Measurements from ENCODE around the gene MBTD1. TPM values are rescaled to one million over a fixed set of nuclear protein-coding genes. Genes with fewer than 3 reads are reported as not detected.
A peak's percentile ranks its signal among the peaks of the same experiment; 100 is the strongest.

The MBTD1 gene
- total RNA-seq, 2 experiments from 2014 or later: 10.4 to 11.4 TPM

DNA sequence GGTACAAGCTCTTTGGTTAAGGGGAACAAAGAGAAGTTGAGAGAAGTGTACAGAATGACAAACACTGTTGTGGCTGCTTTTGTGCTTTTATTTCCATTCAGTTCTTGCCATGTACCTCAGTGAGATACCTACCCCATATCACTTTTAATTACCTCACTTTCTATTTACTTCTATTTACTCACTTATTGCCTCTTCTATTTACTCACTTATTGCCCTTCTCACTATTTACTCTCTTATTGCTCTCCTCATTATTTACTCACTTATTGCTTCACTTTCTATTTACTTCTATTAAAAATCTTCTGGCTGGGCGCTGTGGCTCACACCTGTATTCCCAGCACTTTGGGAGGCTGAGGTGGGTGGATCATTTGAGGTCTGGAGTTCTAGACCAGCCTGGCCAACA lies 41.9 kb downstream of the MBTD1 start:
- CTCF ChIA-PET: interaction anchor here (1.4 kb wide), 1 partner anchor 80 kb away, joined by 3 read pairs; no protein-coding TSS in a partner anchor
- POLR2A ChIA-PET: no interaction called here
- Mint-ChIP-seq H3K4me1 (ENCODE audit: low read depth) (no peaks in the 10 kb centered on the region), H3K27me3 (ENCODE audit: low read depth) (no peaks in the 10 kb centered on the region), H3K36me3 (ENCODE audit: low read depth) (peaks cover 33% of the 10 kb centered on the region), H3K9me3 (ENCODE audit: insufficient read depth) (no peaks in the 10 kb centered on the region), H3K27ac (peak overlapping the region; percentile 2), H3K4me3 (no peak overlapping the region)
- no peak for DNase-seq
- ATAC-seq: no peak

GRCh38 chr17:51214920-51215319 lies 44.9 kb downstream of the MBTD1 start:
- DNase-seq (no peak), ATAC-seq (no peak)
- ChIA-PET POLR2A (interaction anchor here (0.7 kb wide), 1 partner anchor 1356 kb away, joined by 3 read pairs; no protein-coding TSS in a partner anchor), CTCF (no interaction called here)
- peaks cover 22% of the 10 kb centered on the region for H3K36me3 Mint-ChIP-seq (ENCODE audit: low read depth)
- no peak overlapping the region for H3K27ac Mint-ChIP-seq
- H3K27me3 Mint-ChIP-seq (ENCODE audit: low read depth): no peaks in the 10 kb centered on the region
- H3K4me1 Mint-ChIP-seq (ENCODE audit: low read depth): no peaks in the 10 kb centered on the region
- no peak overlapping the region for H3K4me3 Mint-ChIP-seq
- no peaks in the 10 kb centered on the region for H3K9me3 Mint-ChIP-seq (ENCODE audit: insufficient read depth)

DNA sequence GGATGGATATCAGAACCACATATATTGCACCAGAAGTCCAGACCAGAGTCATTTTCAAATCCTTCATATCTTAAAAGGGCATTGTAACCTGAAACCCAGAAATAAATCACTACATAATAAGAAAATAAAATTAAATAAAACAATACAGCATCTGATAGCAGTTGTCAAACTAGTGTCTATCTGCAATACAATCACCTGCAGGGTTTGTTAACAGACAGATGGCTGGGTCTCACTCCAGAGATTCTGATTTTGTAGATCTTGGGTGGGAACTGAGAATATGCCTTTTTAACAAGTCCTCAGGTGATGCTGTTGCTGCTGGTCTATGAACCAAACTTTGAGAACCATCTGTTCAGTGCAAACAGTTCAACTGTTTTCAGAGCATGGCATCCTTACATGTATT lies 56.0 kb downstream of the MBTD1 start:
- no peaks in the 10 kb centered on the region for H3K27me3 Mint-ChIP-seq (ENCODE audit: low read depth)
- ATAC-seq (no peak), DNase-seq (no peak)
- POLR2A ChIA-PET: no interaction called here
- H3K4me1 Mint-ChIP-seq (ENCODE audit: low read depth): peaks cover 5% of the 10 kb centered on the region
- no peak overlapping the region for H3K4me3 Mint-ChIP-seq
- CTCF ChIA-PET: no interaction called here
- peaks cover 29% of the 10 kb centered on the region for H3K36me3 Mint-ChIP-seq (ENCODE audit: low read depth)
- H3K27ac Mint-ChIP-seq: no peak overlapping the region
- H3K9me3 Mint-ChIP-seq (ENCODE audit: insufficient read depth): no peaks in the 10 kb centered on the region

DNA sequence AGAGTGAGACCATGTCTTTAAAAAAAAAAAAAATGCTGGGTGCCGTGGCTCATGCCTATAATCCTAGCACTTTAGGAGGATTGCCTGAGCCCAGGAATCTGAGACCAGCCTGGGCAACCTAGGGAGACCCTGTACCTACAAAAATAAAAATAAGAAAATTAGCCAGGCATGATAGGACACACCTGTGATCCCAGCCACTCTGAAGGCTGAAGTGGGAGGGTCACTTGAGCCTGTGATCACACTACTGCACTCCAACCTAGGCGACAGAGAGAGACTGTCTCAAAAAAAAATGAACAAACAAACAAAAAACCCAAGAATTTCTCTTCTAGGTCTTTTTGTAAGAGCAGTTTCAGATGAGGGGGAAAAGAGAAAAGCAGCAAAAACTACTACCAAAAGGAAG lies 59.0 kb downstream of the MBTD1 start:
- Mint-ChIP-seq H3K36me3 (ENCODE audit: low read depth) (peaks cover 37% of the 10 kb centered on the region), H3K27me3 (ENCODE audit: low read depth) (no peaks in the 10 kb centered on the region), H3K9me3 (ENCODE audit: insufficient read depth) (no peaks in the 10 kb centered on the region), H3K4me1 (ENCODE audit: low read depth) (peaks cover 5% of the 10 kb centered on the region), H3K27ac (peak overlapping the region; percentile 83), H3K4me3 (no peak overlapping the region)
- POLR2A ChIA-PET: no interaction called here
- ATAC-seq: no peak
- DNase-seq: no peak
- CTCF ChIA-PET: no interaction called here

GRCh38 chr17:51200295-51200694 lies 59.6 kb downstream of the MBTD1 start:
- ChIA-PET CTCF (interaction anchor here (0.7 kb wide), 1 partner anchor 47 kb away, joined by 3 read pairs; the partner anchor contains the start of gene NME1), POLR2A (no interaction called here)
- H3K27ac Mint-ChIP-seq: peak overlapping the region; percentile 83
- H3K9me3 Mint-ChIP-seq (ENCODE audit: insufficient read depth): no peaks in the 10 kb centered on the region
- H3K4me1 Mint-ChIP-seq (ENCODE audit: low read depth): peaks cover 5% of the 10 kb centered on the region
- H3K4me3 Mint-ChIP-seq: no peak overlapping the region
- H3K36me3 Mint-ChIP-seq (ENCODE audit: low read depth): peaks cover 35% of the 10 kb centered on the region
- no peaks in the 10 kb centered on the region for H3K27me3 Mint-ChIP-seq (ENCODE audit: low read depth)
- ATAC-seq (peak; percentile 63), DNase-seq (peak; percentile 26)

DNA sequence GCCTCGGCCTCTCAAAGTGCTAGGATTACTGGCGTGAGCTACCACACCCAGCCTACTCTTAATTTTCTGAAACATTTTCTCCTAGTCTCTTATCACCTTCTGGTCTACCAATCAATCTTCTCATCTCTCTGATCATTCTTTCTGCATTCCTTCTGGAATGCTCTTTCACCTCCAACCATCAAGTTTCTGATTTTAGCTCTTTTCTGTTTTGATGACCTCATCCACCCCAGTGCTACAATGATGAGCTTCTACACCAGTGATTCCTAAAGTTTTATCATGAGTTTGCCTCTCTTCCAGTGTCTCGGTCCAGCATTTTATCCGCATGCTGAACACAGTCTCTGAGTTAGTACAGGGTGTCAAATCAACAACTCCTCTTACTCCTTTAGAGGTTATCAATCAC lies 62.1 kb downstream of the MBTD1 start:
- ATAC-seq: no peak
- H3K27ac Mint-ChIP-seq: no peak overlapping the region
- DNase-seq: no peak
- peaks cover 5% of the 10 kb centered on the region for H3K4me1 Mint-ChIP-seq (ENCODE audit: low read depth)
- no peak overlapping the region for H3K4me3 Mint-ChIP-seq
- ChIA-PET CTCF (no interaction called here), POLR2A (no interaction called here)
- H3K9me3 Mint-ChIP-seq (ENCODE audit: insufficient read depth): no peaks in the 10 kb centered on the region
- no peaks in the 10 kb centered on the region for H3K27me3 Mint-ChIP-seq (ENCODE audit: low read depth)
- H3K36me3 Mint-ChIP-seq (ENCODE audit: low read depth): peaks cover 33% of the 10 kb centered on the region

- ATAC-seq: no peak
- ChIA-PET CTCF (no interaction called here), POLR2A (no interaction called here)
- Mint-ChIP-seq H3K4me1 (ENCODE audit: low read depth) (no peaks in the 10 kb centered on the region), H3K9me3 (ENCODE audit: insufficient read depth) (no peaks in the 10 kb centered on the region), H3K36me3 (ENCODE audit: low read depth) (peaks cover 18% of the 10 kb centered on the region), H3K27ac (no peak overlapping the region), H3K27me3 (ENCODE audit: low read depth) (no peaks in the 10 kb centered on the region), H3K4me3 (no peak overlapping the region)
- DNase-seq: no peak
These were observed 68.0 kb downstream of the MBTD1 start for GRCh38 chr17:51191895-51192294.

GRCh38 chr17:51189628-51190027 lies 70.2 kb downstream of the MBTD1 start:
- Mint-ChIP-seq H3K36me3 (ENCODE audit: low read depth) (peaks cover 22% of the 10 kb centered on the region), H3K4me3 (no peak overlapping the region), H3K27ac (no peak overlapping the region), H3K4me1 (ENCODE audit: low read depth) (no peaks in the 10 kb centered on the region), H3K27me3 (ENCODE audit: low read depth) (no peaks in the 10 kb centered on the region), H3K9me3 (ENCODE audit: insufficient read depth) (no peaks in the 10 kb centered on the region)
- POLR2A ChIA-PET: no interaction called here
- CTCF ChIA-PET: no interaction called here
- no peak for ATAC-seq
- DNase-seq: no peak

- CTCF ChIA-PET: no interaction called here
- Mint-ChIP-seq H3K27ac (no peak overlapping the region), H3K4me3 (no peak overlapping the region), H3K9me3 (ENCODE audit: insufficient read depth) (no peaks in the 10 kb centered on the region), H3K4me1 (ENCODE audit: low read depth) (no peaks in the 10 kb centered on the region), H3K27me3 (ENCODE audit: low read depth) (no peaks in the 10 kb centered on the region), H3K36me3 (ENCODE audit: low read depth) (peaks cover 26% of the 10 kb centered on the region)
- DNase-seq (no peak), ATAC-seq (no peak)
- POLR2A ChIA-PET: no interaction called here
These were observed 70.7 kb downstream of the MBTD1 start for GRCh38 chr17:51189162-51189561.

- Mint-ChIP-seq H3K27me3 (ENCODE audit: low read depth) (no peaks in the 10 kb centered on the region), H3K9me3 (ENCODE audit: insufficient read depth) (no peaks in the 10 kb centered on the region), H3K4me1 (ENCODE audit: low read depth) (no peaks in the 10 kb centered on the region), H3K36me3 (ENCODE audit: low read depth) (peaks cover 27% of the 10 kb centered on the region), H3K27ac (no peak overlapping the region), H3K4me3 (no peak overlapping the region)
- no peak for DNase-seq
- CTCF ChIA-PET: no interaction called here
- POLR2A ChIA-PET: no interaction called here
- ATAC-seq: no peak
These were observed 71.5 kb downstream of the MBTD1 start for GRCh38 chr17:51188271-51188833.

DNA sequence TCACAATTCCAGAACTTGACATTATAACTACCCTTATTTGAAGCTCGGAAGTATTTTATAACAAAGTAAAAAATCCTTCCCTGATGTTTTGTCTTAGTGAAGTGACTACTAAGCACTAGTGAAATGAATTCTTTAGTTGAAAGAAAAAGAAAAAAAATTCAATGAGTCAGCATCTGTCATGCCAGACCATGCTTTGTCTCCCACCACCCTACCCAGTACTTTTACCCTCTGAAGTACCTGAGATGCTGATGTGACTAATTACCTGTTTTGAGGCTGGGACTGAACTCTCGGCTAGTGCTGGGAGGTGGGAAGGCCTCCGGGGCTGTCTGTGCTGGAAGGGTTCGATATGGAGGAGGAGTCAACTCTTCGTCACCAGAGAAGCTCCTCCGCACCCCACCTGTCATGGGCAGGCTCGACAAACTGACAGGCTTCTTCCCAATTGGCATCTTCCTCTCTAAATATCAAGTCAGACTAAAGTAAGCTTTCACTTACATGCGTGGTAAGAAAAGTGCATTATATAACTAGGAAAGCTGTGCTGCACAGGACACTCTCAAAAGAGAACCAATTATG lies 74.0 kb downstream of the MBTD1 start:
- no peak for ATAC-seq
- CTCF ChIA-PET: no interaction called here

DNA sequence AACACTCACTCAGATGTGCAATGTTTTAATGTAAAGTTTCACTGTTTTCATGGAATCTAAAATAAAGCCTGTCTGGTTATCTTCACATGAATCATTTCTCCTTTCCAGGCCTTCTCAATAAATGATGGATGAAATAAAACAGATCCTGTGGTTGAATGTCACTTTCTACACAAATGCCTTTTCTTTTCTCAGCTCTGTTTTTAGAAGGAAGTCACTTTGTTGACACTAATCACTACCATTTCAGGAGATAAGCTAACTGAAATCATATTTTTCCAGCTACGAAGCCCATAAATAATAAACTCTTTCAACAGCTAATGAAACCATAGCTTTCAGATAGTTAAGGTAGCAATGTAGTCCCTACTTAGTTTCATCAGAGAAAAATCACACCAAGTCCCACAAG lies 75.7 kb downstream of the MBTD1 start:
- no peaks in the 10 kb centered on the region for H3K27me3 Mint-ChIP-seq (ENCODE audit: low read depth)
- POLR2A ChIA-PET: interaction anchor here (1.1 kb wide), 1 partner anchor 19 kb away, joined by 3 read pairs; no protein-coding TSS in a partner anchor
- H3K36me3 Mint-ChIP-seq (ENCODE audit: low read depth): peaks cover 13% of the 10 kb centered on the region
- DNase-seq: no peak
- no peak overlapping the region for H3K4me3 Mint-ChIP-seq
- CTCF ChIA-PET: interaction anchor here (1.2 kb wide), 1 partner anchor 31 kb away, joined by 3 read pairs; the partner anchor contains the start of gene NME1
- H3K9me3 Mint-ChIP-seq (ENCODE audit: insufficient read depth): no peaks in the 10 kb centered on the region
- no peak overlapping the region for H3K27ac Mint-ChIP-seq
- H3K4me1 Mint-ChIP-seq (ENCODE audit: low read depth): no peaks in the 10 kb centered on the region
- ATAC-seq: no peak

More for the DNA sequence above, 74.0 kb downstream of the MBTD1 start:
- H3K4me3 Mint-ChIP-seq: no peak overlapping the region
- no peak for DNase-seq
- H3K27ac Mint-ChIP-seq: no peak overlapping the region
- H3K36me3 Mint-ChIP-seq (ENCODE audit: low read depth): peaks cover 16% of the 10 kb centered on the region
- H3K27me3 Mint-ChIP-seq (ENCODE audit: low read depth): no peaks in the 10 kb centered on the region
- POLR2A ChIA-PET: no interaction called here
- no peaks in the 10 kb centered on the region for H3K4me1 Mint-ChIP-seq (ENCODE audit: low read depth)
- H3K9me3 Mint-ChIP-seq (ENCODE audit: insufficient read depth): no peaks in the 10 kb centered on the region

DNA sequence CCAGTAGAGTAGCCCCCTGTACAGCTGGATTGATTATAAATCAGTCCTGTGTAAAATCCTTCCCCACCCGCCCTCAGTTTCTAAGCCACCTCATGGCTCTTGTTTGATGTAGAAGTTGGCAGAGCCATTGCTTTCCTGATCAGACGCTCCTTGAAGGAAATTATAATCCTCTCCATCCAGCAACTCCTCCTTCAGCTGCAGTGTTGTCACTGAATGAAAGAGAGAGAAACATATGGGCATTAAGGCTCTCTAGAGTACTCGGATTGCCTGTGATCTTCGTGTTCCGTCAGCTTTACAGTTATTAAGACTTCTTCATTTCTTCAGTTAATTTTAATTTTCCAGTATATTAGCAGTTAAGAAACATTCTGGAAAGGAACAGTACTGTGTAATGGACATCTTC lies 79.4 kb downstream of the MBTD1 start:
- ChIA-PET CTCF (interaction anchor here (0.9 kb wide), 1 partner anchor 14 kb away, joined by 3 read pairs; the partner anchor contains the start of gene NME2), POLR2A (no interaction called here)
- Mint-ChIP-seq H3K4me1 (ENCODE audit: low read depth) (no peaks in the 10 kb centered on the region), H3K27ac (no peak overlapping the region), H3K9me3 (ENCODE audit: insufficient read depth) (no peaks in the 10 kb centered on the region), H3K36me3 (ENCODE audit: low read depth) (peaks cover 9% of the 10 kb centered on the region), H3K4me3 (no peak overlapping the region), H3K27me3 (ENCODE audit: low read depth) (no peaks in the 10 kb centered on the region)
- ATAC-seq: no peak
- DNase-seq: no peak

Data from activated CD8-positive, alpha-beta T cell treated with anti-CD3 and anti-CD28 coated beads, Interleukin-2, amount 10 ng/mL, durations not matched to agents 7 days and 5 days (primary cell).